ENCODE measurements around the gene TTC32.

GRCh38 chr2:19881221-19881907, 20.4 kb downstream of the TTC32 start:
- TF ChIP-seq, protein P1, sequence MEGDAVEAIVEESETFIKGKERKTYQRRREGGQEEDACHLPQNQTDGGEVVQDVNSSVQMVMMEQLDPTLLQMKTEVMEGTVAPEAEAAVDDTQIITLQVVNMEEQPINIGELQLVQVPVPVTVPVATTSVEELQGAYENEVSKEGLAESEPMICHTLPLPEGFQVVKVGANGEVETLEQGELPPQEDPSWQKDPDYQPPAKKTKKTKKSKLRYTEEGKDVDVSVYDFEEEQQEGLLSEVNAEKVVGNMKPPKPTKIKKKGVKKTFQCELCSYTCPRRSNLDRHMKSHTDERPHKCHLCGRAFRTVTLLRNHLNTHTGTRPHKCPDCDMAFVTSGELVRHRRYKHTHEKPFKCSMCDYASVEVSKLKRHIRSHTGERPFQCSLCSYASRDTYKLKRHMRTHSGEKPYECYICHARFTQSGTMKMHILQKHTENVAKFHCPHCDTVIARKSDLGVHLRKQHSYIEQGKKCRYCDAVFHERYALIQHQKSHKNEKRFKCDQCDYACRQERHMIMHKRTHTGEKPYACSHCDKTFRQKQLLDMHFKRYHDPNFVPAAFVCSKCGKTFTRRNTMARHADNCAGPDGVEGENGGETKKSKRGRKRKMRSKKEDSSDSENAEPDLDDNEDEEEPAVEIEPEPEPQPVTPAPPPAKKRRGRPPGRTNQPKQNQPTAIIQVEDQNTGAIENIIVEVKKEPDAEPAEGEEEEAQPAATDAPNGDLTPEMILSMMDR (IDR thresholded peaks at IDR 0.05), result no peak
- TF ChIP-seq TCF7L2 (IDR thresholded peaks at IDR 0.05; ENCODE audit: low read depth, low read length), result no peak
- no peak for TF ChIP-seq POLR2AphosphoS5 (IDR thresholded peaks at IDR 0.05; ENCODE audit: low read depth, low read length)
- no peak for TF ChIP-seq SIN3A (IDR thresholded peaks at IDR 0.05; ENCODE audit: borderline replicate concordance, insufficient read depth, low read depth, low read length)
